Endothelial cell of umbilical vein (primary cell): ENCODE results near the gene MRPS30. TPM values are rescaled to one million over a fixed set of nuclear protein-coding genes. Genes with fewer than 3 reads are reported as not detected.

Source experiments
- BruUV-seq: library from RNA; stranded (reverse); fragments of 400-500 nt; replicated peaks from 2 replicates; lab custom pipeline; 2021; lab: Mats Ljungman, UMichigan
- CTCF ChIA-PET: fragments of 300-600, 350-600 bp; sonication (Branson Sonifier 250); formaldehyde crosslinking; loops from one replicate; lab custom pipeline; 2021; ENCODE audit warnings: antibody characterized with exemption, inconsistent platforms; lab: Charles Lee
- POLR2A ChIA-PET: fragments of 300-600, 350-600 bp; sonication (Branson Sonifier 250); formaldehyde crosslinking; loops from one replicate; lab custom pipeline; 2021; ENCODE audit warnings: antibody characterized with exemption, inconsistent platforms; lab: Charles Lee
- DNase-seq: peaks from one replicate; pipeline ENCODE4 v3.0.0-alpha.2; 2011; ENCODE audit warnings: low read depth, low spot score
- FAIRE-seq: peaks from 2 replicates; lab custom pipeline; 2011; peaks lifted over from hg19 to GRCh38; lab: Jason Lieb, UNC
- H2AFZ ChIP-seq: 2 replicates; pipeline ENCODE4 v1.6.0; 2012; ENCODE audit warnings: low read depth, low read length, control low read depth, inconsistent platforms
- H3K27ac ChIP-seq: 2 replicates; pipeline ENCODE4 v1.5.1; 2011; ENCODE audit warnings: low read depth, mild to moderate bottlenecking, control low read depth, low read length, moderate library complexity; ENCODE audit not compliant: insufficient read depth
- H3K27me3 ChIP-seq, 2 experiments: 2 replicates each; pipeline versions ENCODE4 v1.6.0 to v1.6.1; 2011; ENCODE audit warnings: low read length in 2 of 2, mixed read lengths in 1 of 2; ENCODE audit not compliant: control insufficient read depth in 2 of 2, insufficient read depth in 2 of 2
- H3K36me3 ChIP-seq, 2 experiments: 2 replicates in 1 of 2; 3 replicates in 1 of 2; pipeline ENCODE4 v1.5.1; 2011; ENCODE audit warnings: low read length in 2 of 2, mild to moderate bottlenecking in 1 of 2, moderate library complexity in 1 of 2; ENCODE audit not compliant: control insufficient read depth in 2 of 2, insufficient read depth in 2 of 2; ENCODE audit errors: extremely low read depth in 1 of 2
- H3K4me1 ChIP-seq: 3 replicates; pipeline ENCODE4 v1.5.1; 2011; ENCODE audit warnings: mild to moderate bottlenecking, low read length; ENCODE audit not compliant: control insufficient read depth, insufficient read depth; ENCODE audit errors: extremely low read depth
- H3K4me2 ChIP-seq: 2 replicates; pipeline ENCODE4 v1.6.1; 2011; ENCODE audit warnings: low read length, control low read depth, mixed read lengths; ENCODE audit not compliant: insufficient read depth
- H3K4me3 ChIP-seq, 3 experiments: fragments of 200-600 bp in 1 of 3; sonication (generic), shearing (Covaris generic) in 1 of 3; replicated peaks in 1 of 3; 2 replicates each; pipeline ENCODE4 v1.5.1; 2011 to 2016; ENCODE audit warnings: control low read depth in 3 of 3, low read length in 3 of 3, mild to moderate bottlenecking in 2 of 3, inconsistent platforms in 1 of 3, low read depth in 1 of 3, moderate library complexity in 1 of 3; ENCODE audit not compliant: insufficient read depth in 1 of 3
- H3K79me2 ChIP-seq: 2 replicates; pipeline ENCODE4 v1.6.0; 2012; ENCODE audit warnings: low read length, inconsistent platforms; ENCODE audit not compliant: control insufficient read depth, insufficient read depth
- H3K9ac ChIP-seq: replicated peaks from 2 replicates; pipeline ENCODE3; 2011; ENCODE audit warnings: low read length, control low read depth; ENCODE audit not compliant: insufficient read depth; ENCODE audit errors: extremely low read depth
- H3K9me1 ChIP-seq: replicated peaks from 3 replicates; pipeline ENCODE4 v1.6.0; 2011; ENCODE audit warnings: mild to moderate bottlenecking, low read length; ENCODE audit not compliant: control insufficient read depth, insufficient read depth; ENCODE audit errors: extremely low read depth
- H3K9me3 ChIP-seq: replicated peaks from 2 replicates; pipeline ENCODE4 v1.5.1; 2012; ENCODE audit warnings: low read length, inconsistent platforms; ENCODE audit not compliant: control insufficient read depth, insufficient read depth
- H4K20me1 ChIP-seq: replicated peaks from 2 replicates; pipeline ENCODE3; 2011; ENCODE audit warnings: mild to moderate bottlenecking, low read length; ENCODE audit not compliant: control insufficient read depth, insufficient read depth; ENCODE audit errors: extremely low read depth
- EZH2 ChIP-seq: IDR thresholded peaks from 2 replicates; pipeline ENCODE4 v1.6.1; 2012; ENCODE audit warnings: borderline replicate concordance, low read depth, mild to moderate bottlenecking, moderate library complexity, low read length, inconsistent platforms; ENCODE audit not compliant: severe bottlenecking
- FOS ChIP-seq: IDR thresholded peaks from 2 replicates; pipeline ENCODE4 v1.6.1; 2011; ENCODE audit warnings: mild to moderate bottlenecking, low read length, moderate library complexity, borderline replicate concordance; ENCODE audit not compliant: insufficient read depth
- GATA2 ChIP-seq: IDR thresholded peaks from 2 replicates; pipeline ENCODE4 v1.7.0; 2011; ENCODE audit warnings: low read depth, mild to moderate bottlenecking, moderate library complexity, mixed read lengths, low read length; ENCODE audit not compliant: insufficient read length, insufficient read depth
- JUN ChIP-seq: IDR thresholded peaks from 2 replicates; pipeline ENCODE4 v1.6.1; 2011; ENCODE audit warnings: borderline replicate concordance, low read depth; ENCODE audit not compliant: insufficient read length, insufficient read depth
- MYC ChIP-seq: IDR thresholded peaks from one replicate; pipeline ENCODE4 v1.6.1; 2011; ENCODE audit warnings: mild to moderate bottlenecking, low read depth, low read length
- POLR2A ChIP-seq: IDR thresholded peaks from 2 replicates; pipeline ENCODE4 v1.6.1; 2012; ENCODE audit warnings: low read depth, mild to moderate bottlenecking, control low read depth, low read length
- POLR2AphosphoS5 ChIP-seq: IDR thresholded peaks from 2 replicates; pipeline ENCODE4 v1.6.1; 2012; ENCODE audit warnings: low read depth, mild to moderate bottlenecking, control low read depth, low read length, moderate library complexity; ENCODE audit not compliant: insufficient read depth
- dilution Hi-C: fragments of 300-500 bp; cut with MboI; formaldehyde crosslinking; loops from one replicate; pipeline ENCODE4 v1.15.0; 2019; ENCODE audit warnings: low sequenced_read_pairs; ENCODE audit not compliant: extremely low pct_ligation_motif_present
- intact Hi-C: fragments of 100-400 bp; cut with micrococcal nuclease; formaldehyde crosslinking; loops from one replicate; pipeline ENCODE4 v1.10.0; 2022
- polyA plus RNA-seq, 4 experiments: library from polyadenylated mRNA; depleted of rRNA in 3 of 4; stranded (reverse) in 3 of 4; unstranded in 1 of 4; fragments of >200 nt; gene quantifications; 2 replicates each; pipeline versions ENCODE4 v1.2.1 to v1.2.3, GENCODE V29; 2011 to 2012; ENCODE audit warnings: missing spikeins in 1 of 4
- total RNA-seq: library from RNA; stranded (reverse); gene quantifications from 2 replicates; pipeline ENCODE4 v1.2.3, GENCODE V29; 2021
- TF ChIP-seq, protein P1 (sequence below): IDR thresholded peaks from 2 replicates; pipeline ENCODE4 v1.6.1; 2011; ENCODE audit not compliant: insufficient read depth, insufficient read length
- TF ChIP-seq, protein P2 (sequence below), 2 donors: IDR thresholded peaks; 1 replicate in 1 of 2; 2 replicates in 1 of 2; pipeline ENCODE4 v1.5.1; 2011; ENCODE audit warnings: low read length in 2 of 2, mild to moderate bottlenecking in 2 of 2, moderate library complexity in 2 of 2, control low read depth in 1 of 2, inconsistent platforms in 1 of 2, low read depth in 1 of 2; ENCODE audit not compliant: insufficient read depth in 1 of 2; ENCODE audit errors: extremely low read depth in 1 of 2

The MRPS30 gene
- total and polyA plus RNA-seq, 2 donors (not counting 3 experiments of a cell fraction or from before 2014, with no cell fraction given), result 33.8 to 34.6 TPM

DNA sequence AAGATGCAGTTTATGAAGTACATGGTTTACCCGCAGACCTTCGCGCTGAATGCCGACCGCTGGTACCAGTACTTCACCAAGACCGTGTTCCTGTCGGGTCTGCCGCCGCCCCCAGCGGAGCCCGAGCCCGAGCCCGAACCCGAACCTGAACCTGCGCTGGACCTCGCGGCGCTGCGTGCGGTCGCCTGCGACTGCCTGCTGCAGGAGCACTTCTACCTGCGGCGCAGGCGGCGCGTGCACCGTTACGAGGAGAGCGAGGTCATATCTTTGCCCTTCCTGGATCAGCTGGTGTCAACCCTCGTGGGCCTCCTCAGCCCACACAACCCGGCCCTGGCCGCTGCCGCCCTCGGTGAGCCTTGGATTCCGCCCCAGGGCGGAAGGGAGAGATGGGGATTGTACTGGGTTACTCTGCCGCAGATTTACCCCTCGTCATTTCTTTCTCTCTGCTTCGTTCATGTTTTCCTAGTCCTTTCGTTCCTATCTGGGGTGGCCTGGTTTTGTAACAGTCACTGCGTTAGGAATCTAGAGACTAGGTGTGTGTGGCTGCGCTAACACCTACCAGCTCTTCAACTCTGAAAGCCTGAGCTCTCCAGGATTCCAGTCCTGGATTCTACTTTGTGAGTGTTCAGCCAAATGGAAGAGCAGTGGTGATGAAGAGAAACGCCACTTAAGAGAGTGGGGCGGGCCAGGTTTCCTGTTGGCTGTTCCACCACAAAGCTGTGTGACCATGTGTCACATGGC is 638 bp downstream of the MRPS30 start:
- DNase-seq (peak; percentile 66), FAIRE-seq (peak; percentile 81)
- peaks cover 38% of the 10 kb centered on the region for H3K79me2 ChIP-seq
- CTCF ChIA-PET, result interaction anchor here (0.7 to 1.2 kb wide), 4 partner anchors 8 to 35 kb away, joined by 3 read pairs; no protein-coding TSS in a partner anchor
- H3K27me3 ChIP-seq, result no peaks in the 10 kb centered on the region
- BruUV-seq, result TSS peak; percentile 27
- H3K4me3 ChIP-seq, result peak overlapping the region; percentile 53 to 89 (median 85)
- peaks cover 8% of the 10 kb centered on the region for H3K4me1 ChIP-seq
- intact Hi-C loops, result loop anchor here (2.0 kb wide), 1 partner anchor 65 kb away; no protein-coding TSS in a partner anchor
- H3K9ac ChIP-seq, result peak overlapping the region; percentile 75
- dilution Hi-C loops, result no loop called here
- peak overlapping the region; percentile 95 for H3K4me2 ChIP-seq
- TF ChIP-seq MYC, result peak; percentile 19
- no peak for TF ChIP-seq POLR2AphosphoS5
- no peaks in the 10 kb centered on the region for H4K20me1 ChIP-seq
- peak overlapping the region; percentile 51 for H3K27ac ChIP-seq
- H3K36me3 ChIP-seq, result peaks cover 3 to 10% of the 10 kb centered on the region in 2 experiments
- H3K9me3 ChIP-seq, result no peaks in the 10 kb centered on the region
- no peaks in the 10 kb centered on the region for H3K9me1 ChIP-seq
- POLR2A ChIA-PET, result interaction anchor here (0.7 kb wide), 1 partner anchor 20 kb away, joined by 3 read pairs; no protein-coding TSS in a partner anchor
- peak overlapping the region; percentile 80 for H2AFZ ChIP-seq

DNA sequence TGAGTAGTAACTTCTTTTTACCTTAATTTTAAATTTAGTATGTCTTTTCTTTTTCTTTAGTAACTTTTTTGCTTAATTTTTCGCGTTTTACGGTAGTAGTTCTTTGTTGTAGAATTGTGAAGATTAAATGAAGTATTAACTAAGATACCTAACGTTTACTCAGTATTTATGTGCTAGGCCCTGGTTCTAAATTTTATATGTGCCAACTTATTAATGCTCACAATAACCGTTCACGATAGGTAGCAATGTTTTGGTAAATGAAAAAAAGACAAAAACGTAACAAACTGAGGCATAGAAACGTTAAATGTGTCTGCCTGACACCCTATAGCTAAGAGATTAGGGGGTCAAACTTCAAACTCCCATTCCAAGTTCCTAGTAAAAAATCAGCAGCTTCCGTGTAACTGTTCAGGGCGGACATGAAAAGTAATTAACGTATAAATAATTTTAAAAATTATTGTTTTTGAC is 1.2 kb downstream of the MRPS30 start:
- Histone ChIP-seq H3K4me3 (peak overlapping the region; percentile 53 to 89 (median 85)), H3K27ac (peak overlapping the region; percentile 51), H3K4me1 (peaks cover 8% of the 10 kb centered on the region), H3K9ac (peak overlapping the region; percentile 75), H3K4me2 (peak overlapping the region; percentile 95), H3K9me1 (no peaks in the 10 kb centered on the region), H3K9me3 (no peaks in the 10 kb centered on the region), H3K79me2 (peaks cover 39% of the 10 kb centered on the region), H4K20me1 (no peaks in the 10 kb centered on the region), H3K36me3 (peaks cover 4 to 12% of the 10 kb centered on the region in 2 experiments), H2AFZ (no peak overlapping the region), H3K27me3 (no peaks in the 10 kb centered on the region)
- FAIRE-seq, result no peak
- TF ChIP-seq, protein P1, sequence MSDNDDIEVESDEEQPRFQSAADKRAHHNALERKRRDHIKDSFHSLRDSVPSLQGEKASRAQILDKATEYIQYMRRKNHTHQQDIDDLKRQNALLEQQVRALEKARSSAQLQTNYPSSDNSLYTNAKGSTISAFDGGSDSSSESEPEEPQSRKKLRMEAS, result no peak
- TF ChIP-seq POLR2AphosphoS5, result no peak
- no peak for TF ChIP-seq FOS
- no peak for TF ChIP-seq MYC
- TF ChIP-seq, protein P2, sequence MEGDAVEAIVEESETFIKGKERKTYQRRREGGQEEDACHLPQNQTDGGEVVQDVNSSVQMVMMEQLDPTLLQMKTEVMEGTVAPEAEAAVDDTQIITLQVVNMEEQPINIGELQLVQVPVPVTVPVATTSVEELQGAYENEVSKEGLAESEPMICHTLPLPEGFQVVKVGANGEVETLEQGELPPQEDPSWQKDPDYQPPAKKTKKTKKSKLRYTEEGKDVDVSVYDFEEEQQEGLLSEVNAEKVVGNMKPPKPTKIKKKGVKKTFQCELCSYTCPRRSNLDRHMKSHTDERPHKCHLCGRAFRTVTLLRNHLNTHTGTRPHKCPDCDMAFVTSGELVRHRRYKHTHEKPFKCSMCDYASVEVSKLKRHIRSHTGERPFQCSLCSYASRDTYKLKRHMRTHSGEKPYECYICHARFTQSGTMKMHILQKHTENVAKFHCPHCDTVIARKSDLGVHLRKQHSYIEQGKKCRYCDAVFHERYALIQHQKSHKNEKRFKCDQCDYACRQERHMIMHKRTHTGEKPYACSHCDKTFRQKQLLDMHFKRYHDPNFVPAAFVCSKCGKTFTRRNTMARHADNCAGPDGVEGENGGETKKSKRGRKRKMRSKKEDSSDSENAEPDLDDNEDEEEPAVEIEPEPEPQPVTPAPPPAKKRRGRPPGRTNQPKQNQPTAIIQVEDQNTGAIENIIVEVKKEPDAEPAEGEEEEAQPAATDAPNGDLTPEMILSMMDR (IDR thresholded peaks at IDR 0.05; ENCODE audit: extremely low read depth in 1 of 2, insufficient read depth in 1 of 2, low read depth in 1 of 2, low read length in 2 of 2), result no peak
- no peak for TF ChIP-seq POLR2A
- no peak for TF ChIP-seq EZH2
- TF ChIP-seq GATA2, result no peak
- TF ChIP-seq JUN, result no peak
- ChIA-PET CTCF (interaction anchor here (0.7 to 1.2 kb wide), 3 partner anchors 9 to 21 kb away, joined by 3 read pairs; no protein-coding TSS in a partner anchor), POLR2A (interaction anchor here (0.7 kb wide), 1 partner anchor 20 kb away, joined by 3 read pairs; no protein-coding TSS in a partner anchor)
- dilution Hi-C loops (no loop called here), intact Hi-C loops (loop anchor here (2.0 kb wide), 1 partner anchor 65 kb away; no protein-coding TSS in a partner anchor)
- no TSS peak for BruUV-seq
- no peak for DNase-seq
